ENCODE results near the gene CA6.

GRCh38 chr1:8981169-8981568 is 35.5 kb downstream of the CA6 start:
- TF ChIP-seq CTCF (IDR thresholded peaks at IDR 0.05) = no peak
- TF ChIP-seq POLR2A (IDR thresholded peaks at IDR 0.05) = no peak

All from breast epithelium (tissue), 3 donors.